ENCODE data around the gene NKX6-2.
"Not testable (repeated sequence)": the region's sequence is repeated elsewhere in the genome, so short reads cannot be mapped to it uniquely, and the experiment has no call there.

Gene NKX6-2

DNA sequence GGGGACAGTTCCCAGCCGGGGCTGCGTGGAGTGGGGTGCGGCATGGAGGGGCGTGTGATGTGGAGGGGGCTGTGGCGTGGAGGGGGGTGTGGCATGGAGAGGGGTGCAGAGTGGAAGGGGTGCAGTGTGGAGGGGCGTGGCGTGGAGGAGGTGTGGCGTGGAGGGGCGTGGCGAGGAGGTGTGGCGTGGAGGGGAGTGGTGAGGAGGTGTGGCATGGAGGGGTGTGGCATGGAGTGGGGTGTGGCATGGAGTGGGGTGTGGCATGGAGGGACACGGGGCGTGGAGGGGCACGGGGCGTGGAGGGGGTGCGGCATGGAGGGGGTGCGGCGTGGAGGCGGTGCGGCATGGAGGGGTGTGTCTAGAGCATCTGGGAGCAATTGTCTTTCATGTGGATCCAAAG is 33.6 kb downstream of the NKX6-2 start:
- no peak for DNase-seq

DNA sequence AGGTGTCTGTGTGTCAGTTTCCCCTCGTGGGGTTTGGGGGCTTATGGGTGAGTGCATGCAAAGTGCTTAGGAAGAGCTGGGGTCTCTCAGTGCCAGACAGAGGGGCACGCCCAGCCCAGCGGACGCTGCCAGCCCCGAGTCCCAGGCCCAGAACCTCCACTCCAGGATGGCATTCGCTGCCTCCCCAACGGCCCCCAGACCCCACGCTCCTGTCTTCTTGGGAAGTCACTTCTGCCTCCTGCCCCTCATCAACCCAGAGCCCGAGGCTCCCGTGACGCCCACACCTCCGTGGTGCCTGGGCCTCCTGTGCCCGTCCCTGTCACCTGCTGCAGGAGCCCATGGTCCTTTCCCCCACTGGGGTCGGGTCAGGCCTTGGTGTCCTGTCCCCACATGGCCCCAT is 35.0 kb downstream of the NKX6-2 start:
- DNase-seq, result no peak

DNA sequence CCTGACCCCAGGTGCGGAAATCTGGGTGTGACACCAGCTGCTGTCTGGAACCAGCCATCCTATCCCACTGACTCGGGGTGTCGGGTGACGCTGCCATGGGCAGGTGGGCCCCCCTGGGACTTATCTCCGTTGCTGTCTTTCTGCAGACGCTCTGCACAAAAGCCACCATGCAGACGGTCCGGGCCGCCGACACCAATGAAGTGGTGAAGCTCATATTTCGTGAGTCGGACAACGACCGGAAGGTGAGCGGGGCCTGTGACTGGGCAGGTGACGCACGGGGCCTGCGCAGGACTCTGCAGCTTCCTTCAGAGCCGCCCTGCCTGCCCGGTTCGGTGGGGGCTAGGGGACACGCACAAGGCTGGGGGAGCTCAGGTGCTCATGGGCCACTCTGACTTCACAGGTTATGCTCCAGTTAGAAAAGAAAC is 36.6 kb downstream of the NKX6-2 start:
- DNase-seq, result no peak

DNA sequence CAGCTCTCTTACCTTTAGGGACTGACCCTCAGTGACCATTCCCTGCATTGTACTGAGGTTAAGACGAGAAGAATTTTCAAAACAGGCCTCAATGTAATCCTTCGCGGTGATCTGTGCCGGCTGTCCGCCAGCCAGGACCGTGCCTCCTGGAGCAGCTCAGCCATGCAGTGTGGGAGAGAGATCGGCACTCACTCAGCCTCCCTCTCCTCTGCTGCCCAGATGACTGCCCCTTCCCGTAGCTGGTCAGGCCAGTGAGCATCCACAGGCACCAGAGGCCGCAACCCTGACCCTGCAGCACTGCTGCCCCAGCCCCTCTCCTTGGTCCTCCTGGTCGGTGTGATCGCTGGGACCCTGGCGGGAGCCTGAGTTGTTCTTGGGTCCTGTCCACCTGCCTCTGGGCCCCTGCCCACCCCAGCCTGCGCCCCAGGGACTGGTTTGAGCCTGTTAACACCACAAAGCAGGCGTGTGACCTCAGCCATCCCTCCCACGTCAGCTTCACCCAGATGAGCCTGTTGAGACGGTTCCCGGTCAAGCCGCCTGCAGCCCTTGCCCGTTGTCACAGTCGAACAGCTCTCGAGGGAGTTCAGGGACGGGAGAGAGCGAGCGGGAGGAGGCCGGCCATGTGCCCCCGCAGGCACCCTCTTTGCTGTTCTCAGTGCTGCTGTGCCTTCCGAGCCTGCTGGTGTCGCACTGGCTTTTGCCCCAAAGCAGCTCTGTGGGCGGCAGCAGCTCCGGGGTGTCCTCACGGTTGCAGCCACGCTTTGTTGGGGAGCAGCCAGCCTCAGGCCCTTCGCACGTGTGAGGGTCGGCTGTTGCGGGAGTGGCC is 37.2 kb downstream of the NKX6-2 start:
- no peak for DNase-seq

- DNase-seq, result no peak
Observed at GRCh38 chr10:132748135-132748534, 37.8 kb downstream of the NKX6-2 start.

DNA sequence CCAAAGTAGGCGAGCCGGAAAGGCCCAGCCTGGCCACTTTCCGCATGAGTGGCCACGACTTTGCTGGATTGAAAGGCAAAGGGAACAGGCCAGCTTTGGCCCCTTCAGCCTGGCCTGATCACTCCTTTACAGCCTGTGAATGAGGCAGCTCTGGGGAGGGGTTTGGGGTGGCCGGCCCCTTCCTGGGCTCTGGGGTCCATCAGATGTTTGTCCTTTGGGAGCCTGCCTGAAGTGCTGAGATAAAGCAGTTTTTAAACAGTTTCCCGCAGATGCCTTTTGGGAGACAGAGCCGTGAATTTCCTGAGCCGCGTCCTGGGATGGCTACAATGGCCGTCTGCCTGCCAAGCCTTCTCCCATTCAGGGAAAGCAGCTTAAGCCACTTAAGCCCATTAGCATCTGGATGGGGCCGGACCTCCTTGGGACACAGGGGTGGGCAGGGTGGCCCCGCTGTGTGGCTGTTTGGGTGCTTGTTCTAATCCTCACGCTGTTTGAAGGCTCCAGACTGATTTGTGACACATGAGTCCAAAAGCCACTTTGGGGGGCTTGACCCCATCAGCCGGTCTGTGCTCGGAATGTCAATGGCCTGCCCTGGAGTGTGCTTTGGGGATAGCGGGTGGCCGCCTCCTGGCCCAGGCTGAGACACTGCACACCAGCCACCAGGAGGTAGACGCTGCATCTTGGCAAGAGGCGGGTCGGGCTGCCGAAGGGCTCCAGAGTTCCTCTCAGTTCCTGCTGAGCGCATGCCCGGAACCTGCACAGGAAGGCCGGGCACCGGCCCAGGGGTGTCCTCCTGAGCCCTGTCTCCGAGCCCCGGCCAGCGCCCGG is 38.9 kb downstream of the NKX6-2 start:
- no peak for DNase-seq

- DNase-seq, result no peak
Observed at GRCh38 chr10:132746386-132746785, 39.6 kb downstream of the NKX6-2 start.

DNA sequence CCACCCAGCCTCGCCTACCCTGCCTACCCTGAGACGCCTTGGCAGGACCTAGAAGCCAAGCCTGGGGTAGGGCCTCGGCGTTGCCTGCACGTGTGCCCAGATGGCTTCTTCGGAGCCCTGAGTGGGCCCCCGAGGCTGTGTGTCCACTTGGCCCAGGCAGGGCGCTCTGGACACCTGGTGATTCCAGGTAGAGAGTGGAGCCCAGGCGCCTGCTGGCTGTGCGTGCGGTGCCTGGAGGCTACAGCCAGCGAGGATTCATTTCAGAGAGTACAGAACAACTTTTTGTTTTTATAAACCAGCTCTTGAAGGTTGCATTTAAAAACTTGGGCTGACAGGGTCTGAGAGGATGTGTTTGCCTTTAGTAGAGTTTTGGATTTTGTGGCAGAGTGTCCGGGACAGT is 40.0 kb downstream of the NKX6-2 start:
- no peak for DNase-seq

DNA sequence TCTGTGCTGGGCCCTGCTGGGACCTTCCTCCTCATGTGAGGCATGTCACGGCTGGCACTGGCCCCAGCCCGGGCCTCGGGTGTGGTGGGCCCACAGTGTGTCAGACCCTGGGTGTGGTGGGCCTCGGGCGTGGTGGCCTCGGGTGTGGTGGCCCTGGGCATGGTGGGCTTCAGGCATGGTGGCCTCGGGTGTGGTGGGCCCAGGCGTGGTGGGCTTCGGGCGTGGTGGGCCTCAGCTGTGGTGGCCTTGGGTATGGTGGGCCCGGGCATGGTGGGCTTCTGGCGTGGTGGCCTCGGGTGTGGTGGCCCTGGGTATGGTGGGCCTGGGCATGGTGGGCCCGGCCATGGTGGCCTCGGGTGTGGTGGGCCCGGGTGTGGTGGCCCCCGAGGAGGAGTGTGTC is 40.4 kb downstream of the NKX6-2 start:
- DNase-seq, result no peak

DNA sequence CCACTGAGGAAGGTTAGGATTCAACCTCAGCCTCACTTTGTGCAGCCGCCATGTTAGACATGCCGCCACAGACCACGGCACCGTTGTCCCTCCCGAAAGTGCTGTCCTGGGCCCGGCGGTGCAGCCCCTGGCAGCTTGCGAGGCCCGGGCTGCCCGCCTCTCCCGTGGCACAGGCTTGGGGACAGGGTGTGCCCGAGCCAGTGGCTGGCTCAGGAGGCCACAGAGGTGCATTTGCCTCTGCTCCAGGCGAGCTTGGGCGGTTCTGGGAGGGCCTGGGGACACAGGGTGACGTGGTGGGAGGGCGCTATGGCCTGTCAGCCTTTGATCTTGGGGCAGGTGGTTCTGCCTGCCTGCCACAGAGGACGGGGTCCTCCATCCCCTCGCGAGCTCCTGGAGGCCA is 41.1 kb downstream of the NKX6-2 start:
- DNase-seq, result no peak

GRCh38 chr10:132743925-132744490 is 41.9 kb downstream of the NKX6-2 start:
- DNase-seq, result no peak

GRCh38 chr10:132743196-132743924 is 42.6 kb downstream of the NKX6-2 start:
- not testable (repeated sequence) for DNase-seq

DNA sequence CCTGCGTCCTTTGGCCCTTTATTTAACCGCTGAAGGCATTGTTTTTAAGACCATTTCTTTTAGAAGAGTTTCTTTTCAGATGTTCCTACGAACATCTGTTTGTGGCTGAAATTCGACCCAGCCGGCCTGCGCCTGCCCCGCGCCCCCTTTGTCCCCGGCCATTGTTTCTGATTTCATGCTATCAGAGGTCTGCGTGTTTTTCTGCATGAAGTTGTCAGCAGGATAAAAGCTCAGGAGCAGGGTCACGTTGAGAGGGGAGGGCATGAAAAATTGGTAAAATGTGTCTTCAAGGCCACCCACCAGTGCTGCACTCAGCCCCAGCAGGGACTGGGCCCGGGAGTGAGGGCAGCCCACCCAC is 43.1 kb downstream of the NKX6-2 start:
- DNase-seq, result no peak

DNA sequence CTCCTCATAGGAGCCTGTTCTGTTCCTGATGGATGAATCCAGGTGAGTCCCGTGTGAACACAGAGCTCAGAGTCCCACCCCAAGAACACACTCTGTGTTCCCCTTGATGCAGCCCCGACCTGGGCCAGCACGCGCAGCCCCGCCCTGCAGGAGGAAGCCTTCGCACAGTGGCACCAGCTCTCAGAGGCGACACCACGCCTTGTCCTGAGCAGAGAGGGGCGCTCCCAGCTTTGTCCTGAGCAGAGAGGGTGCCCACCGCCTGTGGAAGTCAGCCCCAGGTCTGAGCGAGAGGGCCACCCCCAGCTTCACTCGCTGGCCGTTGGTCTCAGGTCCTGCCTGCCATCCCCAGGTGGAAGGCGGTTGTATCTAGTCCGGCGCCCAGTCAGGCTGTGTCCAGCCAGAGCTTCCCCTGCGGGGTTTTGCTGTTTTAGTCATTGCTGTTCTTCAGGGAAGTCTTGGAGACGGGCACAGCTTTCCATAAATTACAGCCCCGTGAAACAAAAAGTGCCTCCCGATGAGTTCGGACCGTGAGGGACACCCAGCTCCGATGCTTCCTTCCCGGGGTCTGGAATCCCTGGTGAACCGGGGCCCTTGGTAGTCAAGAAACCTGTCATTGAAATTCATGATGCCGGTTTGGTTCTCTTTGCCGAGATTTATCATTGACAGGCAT is 43.6 kb downstream of the NKX6-2 start:
- DNase-seq, result no peak

DNA sequence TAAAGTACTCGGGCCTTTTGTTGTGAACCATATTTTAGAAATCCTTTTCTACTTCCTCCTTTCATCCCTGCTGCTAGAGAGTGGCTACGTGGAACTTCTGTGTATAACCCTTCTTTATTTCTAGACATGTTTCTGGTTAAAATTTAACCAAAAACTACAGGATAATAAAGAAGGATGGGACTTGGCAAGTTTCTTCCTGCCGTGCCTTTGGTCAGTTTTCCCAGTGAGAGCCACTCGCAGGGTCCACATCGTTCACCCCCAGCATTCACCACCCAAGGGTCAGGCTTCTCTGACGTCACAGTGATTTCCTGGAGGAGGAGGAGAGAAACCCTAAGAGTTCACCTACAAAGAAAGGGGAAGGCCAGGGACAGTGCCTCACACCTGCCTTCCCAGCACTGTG is 45.4 kb downstream of the NKX6-2 start:
- no peak for DNase-seq

DNA sequence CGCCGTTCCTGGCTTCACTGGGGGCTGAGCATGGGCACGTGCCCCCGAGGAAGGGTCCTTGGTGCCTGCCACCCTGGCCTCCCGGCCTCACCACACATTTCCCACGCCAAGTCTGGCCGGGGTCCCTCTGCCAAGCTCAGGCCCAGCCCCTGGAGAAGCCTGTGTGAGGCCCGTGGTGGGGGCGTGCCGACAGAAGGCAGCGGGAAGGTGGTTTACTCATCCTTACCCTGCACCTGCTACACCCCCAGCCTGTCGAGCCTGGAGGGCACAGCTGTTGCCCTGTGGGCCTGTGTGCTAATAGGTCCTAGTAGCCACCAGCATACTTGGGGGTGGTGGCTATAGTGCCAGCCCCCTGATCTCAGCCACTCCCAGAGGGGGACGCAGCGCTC is 46.7 kb downstream of the NKX6-2 start:
- no peak for DNase-seq

DNA sequence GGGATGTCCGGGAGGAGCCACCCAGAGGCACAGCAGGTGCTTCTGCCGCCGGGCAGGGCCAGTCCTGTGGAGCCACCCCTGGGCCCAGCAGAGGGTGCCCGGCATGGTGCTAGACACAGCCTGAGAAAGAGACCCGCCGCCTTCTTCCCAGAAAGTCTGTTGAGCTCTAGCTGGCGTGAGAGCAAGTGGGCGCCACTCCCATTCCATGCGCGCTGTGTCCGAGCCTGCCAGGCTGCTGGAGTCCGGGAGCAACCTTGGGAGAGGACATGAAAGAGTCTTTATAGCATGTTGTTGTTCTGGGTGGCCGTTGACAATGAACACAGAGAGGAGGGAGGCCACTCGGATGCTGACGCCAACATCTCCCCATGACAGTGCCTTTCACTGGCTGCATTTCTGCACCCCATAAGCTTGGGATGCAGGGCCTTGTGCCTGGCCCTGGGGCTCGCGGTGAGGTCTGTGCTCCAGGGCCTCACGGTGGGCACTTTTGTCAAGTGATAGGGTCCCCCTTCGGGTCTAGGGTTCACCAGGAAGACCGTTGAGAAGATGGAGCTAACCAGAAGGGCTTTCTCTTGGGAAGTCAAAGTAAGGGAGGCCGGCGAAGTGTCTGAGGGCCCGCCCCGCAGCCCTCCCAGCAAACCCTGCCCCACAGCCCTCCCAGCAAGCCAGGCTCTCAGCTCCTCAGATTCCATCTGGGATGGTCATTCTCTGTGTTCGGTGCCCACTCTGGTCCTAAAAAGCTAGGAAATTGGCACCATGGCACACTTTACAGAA is 47.3 kb downstream of the NKX6-2 start:
- DNase-seq, result no peak

DNA sequence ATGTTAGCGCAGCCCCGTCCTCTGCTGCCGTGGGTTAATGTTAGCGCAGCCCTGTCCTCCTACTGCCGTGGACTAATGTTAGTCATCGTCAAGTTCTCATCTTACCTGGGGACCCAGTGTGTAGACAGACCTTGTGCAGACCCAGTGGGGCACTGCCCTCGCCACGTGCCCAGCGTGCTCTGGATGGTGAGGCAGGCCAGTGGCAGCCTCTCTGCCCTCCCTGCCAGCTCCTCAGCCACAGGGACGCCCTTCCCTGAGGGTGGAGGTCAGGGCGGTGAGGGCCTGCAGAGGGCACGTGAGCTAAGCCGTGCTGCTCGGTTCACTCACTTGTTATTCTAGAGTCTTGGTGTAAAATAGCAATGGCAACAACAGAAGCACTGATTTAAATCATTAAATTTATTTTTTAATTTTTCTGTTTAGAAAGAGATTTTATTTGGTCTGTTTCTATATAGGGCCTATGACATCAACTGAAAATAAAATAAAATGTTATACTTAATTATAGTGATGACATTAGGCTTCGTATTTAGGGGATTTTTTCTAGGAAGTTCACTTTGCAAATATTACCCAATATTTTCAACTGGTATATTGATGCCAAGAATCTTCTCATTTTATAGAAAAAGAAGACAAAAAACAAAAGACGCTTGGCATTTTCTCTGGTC is 48.4 kb downstream of the NKX6-2 start:
- DNase-seq, result no peak

DNA sequence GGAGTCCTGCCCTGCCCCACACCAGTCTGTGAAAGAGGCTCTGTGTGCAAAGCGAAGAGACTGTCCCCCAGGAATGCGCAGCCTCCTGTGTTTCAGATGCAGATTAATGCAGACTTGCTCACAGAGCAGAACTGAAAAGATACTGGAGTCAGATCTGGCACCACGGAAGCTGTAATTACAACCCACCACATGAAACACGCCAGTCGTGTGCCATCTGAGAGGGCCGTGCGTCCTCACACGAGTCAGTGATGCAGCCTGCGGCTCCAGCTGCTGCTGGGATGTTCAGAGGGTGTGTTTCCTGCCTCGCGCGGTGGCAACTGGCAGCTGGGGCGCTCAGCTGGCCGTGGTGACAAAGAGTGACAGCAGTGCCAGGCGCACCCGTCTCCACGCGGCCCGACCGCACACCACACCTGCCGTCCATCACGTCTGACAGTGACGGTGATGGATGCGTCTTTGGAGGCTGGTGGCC is 50.0 kb downstream of the NKX6-2 start:
- no peak for DNase-seq

DNA sequence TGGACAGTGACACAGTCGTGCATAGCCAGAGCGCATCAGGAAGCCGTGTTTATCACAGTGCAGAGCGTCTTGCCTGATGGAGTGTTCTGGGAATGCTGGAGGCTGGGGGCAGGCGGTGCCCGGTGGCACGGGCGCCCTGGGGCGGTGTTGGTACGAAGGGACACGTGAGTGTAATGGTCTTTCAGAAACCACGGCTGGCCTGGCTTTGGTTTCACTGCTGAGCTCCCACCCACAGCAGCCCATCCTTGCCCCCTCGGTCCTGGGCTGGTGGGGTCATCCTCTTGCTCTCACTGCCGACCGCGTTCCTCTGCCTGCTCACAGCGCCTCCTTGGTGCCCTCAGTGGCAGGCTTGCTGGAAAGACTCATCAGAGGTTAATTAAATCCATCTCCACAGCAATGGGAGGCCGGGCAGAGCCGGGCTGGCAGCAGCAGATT is 50.6 kb downstream of the NKX6-2 start:
- no peak for DNase-seq

DNA sequence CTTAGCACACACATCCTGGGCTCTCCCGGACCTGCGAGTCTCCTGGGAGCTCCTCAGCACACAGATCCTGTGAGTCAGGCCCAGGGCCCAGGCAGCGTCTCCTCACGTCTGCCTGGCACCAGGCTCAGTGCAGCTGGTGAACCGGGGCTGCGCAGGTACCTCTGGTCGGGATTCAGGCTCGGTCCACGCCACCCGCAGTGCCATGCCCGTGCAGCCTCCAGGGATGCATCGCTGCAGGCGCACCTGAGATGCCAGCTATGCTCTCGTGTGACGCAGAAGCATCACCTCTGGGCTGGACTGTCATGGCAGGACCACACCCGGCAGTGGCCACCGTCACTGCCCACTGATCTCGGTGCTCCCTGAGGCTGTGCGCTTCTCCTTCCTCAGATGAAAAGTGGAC is 52.0 kb downstream of the NKX6-2 start:
- no peak for DNase-seq

Data from NCI-H2029 (cell line).